NCI-H1048 (cell line): ENCODE data around the gene SMYD3.
"Not testable (repeated sequence)": the region's sequence is repeated elsewhere in the genome, so short reads cannot be mapped to it uniquely, and the experiment has no call there.

Experiments
- DNase-seq: peaks from one replicate; lab custom pipeline; 2025; lab: John Stamatoyannopoulos, UW

SMYD3 gene

GRCh38 chr1:245800901-245801605 is 706.0 kb downstream of the SMYD3 start:
- DNase-seq: no peak

GRCh38 chr1:245798349-245798711 is 708.7 kb downstream of the SMYD3 start:
- no peak for DNase-seq

GRCh38 chr1:245797592-245798348 is 709.3 kb downstream of the SMYD3 start:
- DNase-seq: no peak

GRCh38 chr1:245791410-245792312 is 715.4 kb downstream of the SMYD3 start:
- no peak for DNase-seq

GRCh38 chr1:245790441-245790840 is 716.6 kb downstream of the SMYD3 start:
- no peak for DNase-seq

- no peak for DNase-seq
Measured at GRCh38 chr1:245788886-245789285, 718.2 kb downstream of the SMYD3 start.

- DNase-seq: no peak
Measured at GRCh38 chr1:245788269-245788668, 718.8 kb downstream of the SMYD3 start.

GRCh38 chr1:245786948-245787347 is 720.1 kb downstream of the SMYD3 start:
- no peak for DNase-seq

- no peak for DNase-seq
Measured at GRCh38 chr1:245779797-245780755, 727.0 kb downstream of the SMYD3 start.

- no peak for DNase-seq
Measured at GRCh38 chr1:245777752-245778151, 729.3 kb downstream of the SMYD3 start.

- DNase-seq: no peak
Measured at GRCh38 chr1:245776694-245777332, 730.3 kb downstream of the SMYD3 start.

- DNase-seq: no peak
Measured at GRCh38 chr1:245776139-245776538, 730.9 kb downstream of the SMYD3 start.

GRCh38 chr1:245774931-245775330 is 732.1 kb downstream of the SMYD3 start:
- not testable (repeated sequence) for DNase-seq

GRCh38 chr1:245774196-245774595 is 732.9 kb downstream of the SMYD3 start:
- DNase-seq: no peak

GRCh38 chr1:245773344-245773743 is 733.7 kb downstream of the SMYD3 start:
- no peak for DNase-seq

- no peak for DNase-seq
Measured at GRCh38 chr1:245772739-245773138, 734.3 kb downstream of the SMYD3 start.

- DNase-seq: no peak
Measured at GRCh38 chr1:245772325-245772724, 734.8 kb downstream of the SMYD3 start.

GRCh38 chr1:245771511-245772281 is 735.4 kb downstream of the SMYD3 start:
- DNase-seq: no peak

- no peak for DNase-seq
Measured at GRCh38 chr1:245770156-245770555, 736.9 kb downstream of the SMYD3 start.

- no peak for DNase-seq
Measured at GRCh38 chr1:245768596-245768995, 738.5 kb downstream of the SMYD3 start.
